Effector memory CD4-positive, alpha-beta T cell (primary cell): ENCODE measurements around the gene ATXN7L2.
A peak's percentile ranks its signal among the peaks of the same experiment; 100 is the strongest.

Experiments
- DNase-seq, 3 donors: peaks; one replicate each; pipeline ENCODE4 v3.0.0-alpha.2; 2020
- H3K27ac ChIP-seq: 2 replicates; pipeline ENCODE4 v1.7.0; 2013; ENCODE audit warnings: mild to moderate bottlenecking, low read length, moderate library complexity; ENCODE audit not compliant: insufficient read depth, poor library complexity, severe bottlenecking
- H3K27me3 ChIP-seq: replicated peaks from 2 replicates; pipeline ENCODE4 v1.7.0; 2013; ENCODE audit warnings: mild to moderate bottlenecking, low read length; ENCODE audit not compliant: insufficient read depth, control insufficient read depth, poor library complexity, severe bottlenecking
- H3K36me3 ChIP-seq: 2 replicates; pipeline ENCODE4 v1.7.0; 2013; ENCODE audit warnings: mild to moderate bottlenecking, low read length, moderate library complexity; ENCODE audit not compliant: control insufficient read depth, insufficient read depth
- H3K4me1 ChIP-seq: 2 replicates; pipeline ENCODE4 v1.7.0; 2013; ENCODE audit warnings: low read length, mild to moderate bottlenecking; ENCODE audit not compliant: control insufficient read depth, insufficient read depth, poor library complexity, severe bottlenecking
- H3K4me3 ChIP-seq: 2 replicates; pipeline ENCODE4 v1.7.0; 2013; ENCODE audit warnings: low read length, low read depth, mild to moderate bottlenecking; ENCODE audit not compliant: insufficient read depth, poor library complexity, severe bottlenecking
- H3K9me3 ChIP-seq: 2 replicates; pipeline ENCODE4 v1.7.0; 2013; ENCODE audit warnings: mild to moderate bottlenecking, low read length, moderate library complexity; ENCODE audit not compliant: control insufficient read depth

Gene ATXN7L2

DNA sequence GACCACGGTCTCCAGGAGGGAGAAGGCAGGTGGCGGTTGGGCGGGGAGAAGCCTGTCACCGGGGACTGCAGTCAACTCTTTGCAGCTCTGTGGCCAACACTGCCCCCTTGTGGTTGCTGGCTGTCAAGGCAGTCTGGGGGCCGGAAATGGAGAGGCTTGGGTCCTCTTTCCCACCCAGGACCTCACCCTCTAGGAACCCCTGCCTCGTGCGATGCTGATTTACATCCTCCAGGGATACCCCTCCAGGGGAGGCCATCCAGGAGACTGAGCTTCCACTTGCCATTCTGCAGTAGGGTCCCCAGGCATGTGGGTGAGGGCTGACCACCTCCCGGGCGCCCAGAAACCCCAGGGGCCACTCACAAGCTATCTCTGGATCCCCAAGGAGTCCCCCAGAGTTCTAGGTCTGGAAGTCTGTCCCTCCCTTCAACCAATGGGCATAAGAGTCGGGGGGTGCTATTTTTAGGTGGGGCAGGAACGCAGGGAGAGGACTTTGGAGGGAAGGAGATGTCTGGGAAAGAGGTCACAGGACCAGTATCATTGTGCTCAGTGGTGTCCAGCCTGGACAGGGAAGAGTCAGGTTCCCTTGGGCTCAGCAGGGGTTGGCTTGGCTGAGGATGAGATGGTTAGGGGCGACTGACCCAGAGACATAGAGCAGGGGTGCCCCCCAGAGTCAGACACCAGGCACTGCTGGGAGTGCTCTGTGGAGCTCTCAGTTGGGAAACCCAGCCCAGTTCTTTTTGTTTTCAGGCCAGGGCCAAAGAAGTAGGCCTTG is 48.8 kb downstream of the ATXN7L2 start:
- peaks cover 22% of the 10 kb centered on the region for H3K4me1 ChIP-seq
- peak; percentile 75 to 88 (median 84) for DNase-seq
- no peak overlapping the region for H3K27ac ChIP-seq
- no peaks in the 10 kb centered on the region for H3K36me3 ChIP-seq
- H3K4me3 ChIP-seq = peak overlapping the region; percentile 50
- no peaks in the 10 kb centered on the region for H3K27me3 ChIP-seq
- H3K9me3 ChIP-seq = no peaks in the 10 kb centered on the region

GRCh38 chr1:109534307-109534858 is 50.7 kb downstream of the ATXN7L2 start:
- Histone ChIP-seq H3K4me1 (peaks cover 22% of the 10 kb centered on the region), H3K27ac (no peak overlapping the region), H3K27me3 (no peaks in the 10 kb centered on the region), H3K36me3 (no peaks in the 10 kb centered on the region), H3K4me3 (no peak overlapping the region), H3K9me3 (no peaks in the 10 kb centered on the region)
- no peak for DNase-seq

DNA sequence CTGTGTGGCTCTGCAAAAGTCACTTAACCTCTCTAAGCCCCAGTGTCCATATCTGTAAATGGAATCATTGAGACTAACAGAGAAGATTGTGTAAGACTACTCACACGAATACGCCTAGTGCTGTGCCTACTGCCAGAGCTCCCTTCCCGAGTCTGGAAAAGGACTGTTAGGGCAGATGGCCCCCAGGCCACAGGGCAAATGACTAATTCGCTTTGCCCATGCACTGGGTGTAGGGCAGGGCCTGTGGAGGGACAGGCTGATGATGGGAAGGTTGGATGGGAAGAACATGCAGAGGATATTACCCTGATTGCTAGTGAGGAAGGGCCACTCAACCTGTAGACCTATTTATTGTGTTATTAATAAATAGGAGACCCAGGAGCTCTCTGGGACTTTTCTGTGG is 51.8 kb downstream of the ATXN7L2 start:
- DNase-seq = no peak
- Histone ChIP-seq H3K36me3 (no peaks in the 10 kb centered on the region), H3K4me3 (no peak overlapping the region), H3K9me3 (no peaks in the 10 kb centered on the region), H3K27ac (no peak overlapping the region), H3K27me3 (no peaks in the 10 kb centered on the region), H3K4me1 (peaks cover 22% of the 10 kb centered on the region)

- Histone ChIP-seq H3K27ac (no peak overlapping the region), H3K27me3 (no peaks in the 10 kb centered on the region), H3K4me1 (peaks cover 18% of the 10 kb centered on the region), H3K4me3 (no peak overlapping the region), H3K9me3 (no peaks in the 10 kb centered on the region), H3K36me3 (no peaks in the 10 kb centered on the region)
- DNase-seq = no peak
Observed at GRCh38 chr1:109535971-109536491, 52.3 kb downstream of the ATXN7L2 start.

DNA sequence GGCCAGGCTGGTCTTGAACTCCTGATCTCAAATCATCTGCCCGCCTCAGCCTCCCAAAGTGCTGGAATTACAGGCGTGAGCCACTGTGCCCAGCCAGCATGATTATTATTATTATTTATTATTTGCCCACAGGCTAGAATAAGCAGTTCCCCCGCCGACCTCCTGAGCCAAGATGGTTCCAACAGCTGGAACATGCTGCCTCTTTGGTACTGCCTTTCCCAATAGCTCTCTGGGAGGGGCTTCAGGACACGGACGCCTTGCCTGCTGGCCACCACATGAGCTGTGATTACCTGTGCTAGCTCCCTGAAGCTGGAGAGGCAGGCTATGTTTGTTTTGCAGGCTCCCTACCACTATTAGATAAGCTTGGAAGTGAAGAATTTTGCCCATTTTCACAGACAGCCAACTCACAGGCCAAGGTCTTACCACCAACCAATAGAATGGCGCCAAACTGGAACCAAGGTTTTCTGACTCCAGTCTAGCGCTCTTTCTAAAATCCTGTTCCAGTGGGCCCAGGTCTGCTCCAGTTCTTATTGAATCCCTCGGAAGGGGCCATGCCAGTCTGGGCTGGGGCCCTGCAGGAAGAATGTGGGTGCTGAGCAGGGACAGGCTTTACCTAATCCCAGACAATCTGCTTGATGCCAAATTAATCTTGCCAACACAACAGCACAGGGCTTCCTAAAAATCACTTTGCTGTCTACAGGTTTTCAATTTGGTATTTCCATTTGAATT is 53.9 kb downstream of the ATXN7L2 start:
- no peak for DNase-seq
- H3K4me3 ChIP-seq = no peak overlapping the region
- H3K9me3 ChIP-seq = no peaks in the 10 kb centered on the region
- peaks cover 2% of the 10 kb centered on the region for H3K4me1 ChIP-seq
- no peaks in the 10 kb centered on the region for H3K36me3 ChIP-seq
- no peaks in the 10 kb centered on the region for H3K27me3 ChIP-seq
- H3K27ac ChIP-seq = no peak overlapping the region

DNA sequence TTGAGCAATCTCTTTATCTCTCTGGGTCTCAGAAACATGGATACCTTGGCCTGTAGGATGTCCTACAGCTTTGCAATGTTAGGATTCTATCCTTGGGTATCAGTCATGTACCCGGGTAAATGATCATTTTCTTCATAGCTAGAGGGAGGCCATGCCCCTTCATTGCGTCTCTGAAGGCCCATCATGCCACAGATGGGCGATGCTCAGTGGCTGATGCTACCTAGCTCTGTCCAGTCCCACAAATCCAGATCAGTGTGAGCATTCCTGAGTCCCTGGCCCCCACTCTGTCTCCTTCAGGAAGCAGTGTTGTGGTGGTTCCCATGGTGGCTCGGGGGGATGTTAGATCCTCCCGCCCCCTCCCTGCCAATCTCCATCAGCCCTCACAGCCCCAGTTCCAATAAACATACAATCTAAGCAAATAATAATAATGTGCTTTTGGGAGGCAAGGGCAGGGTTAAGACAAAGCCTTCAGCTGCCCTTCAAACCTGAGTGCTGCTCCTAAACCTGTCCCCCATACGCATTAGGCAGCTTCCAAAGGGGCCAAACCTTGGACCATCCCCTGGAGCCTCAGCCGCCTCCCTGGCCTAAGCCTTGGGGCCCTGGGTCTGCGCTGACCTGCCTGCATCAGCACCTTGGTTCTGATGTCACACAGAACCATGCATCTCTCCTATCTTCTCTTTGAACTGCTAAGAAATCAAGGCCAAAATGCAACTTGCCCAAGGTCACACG is 55.3 kb downstream of the ATXN7L2 start:
- DNase-seq = no peak
- Histone ChIP-seq H3K4me1 (no peaks in the 10 kb centered on the region), H3K9me3 (no peaks in the 10 kb centered on the region), H3K4me3 (no peak overlapping the region), H3K27me3 (no peaks in the 10 kb centered on the region), H3K36me3 (no peaks in the 10 kb centered on the region), H3K27ac (no peak overlapping the region)

DNA sequence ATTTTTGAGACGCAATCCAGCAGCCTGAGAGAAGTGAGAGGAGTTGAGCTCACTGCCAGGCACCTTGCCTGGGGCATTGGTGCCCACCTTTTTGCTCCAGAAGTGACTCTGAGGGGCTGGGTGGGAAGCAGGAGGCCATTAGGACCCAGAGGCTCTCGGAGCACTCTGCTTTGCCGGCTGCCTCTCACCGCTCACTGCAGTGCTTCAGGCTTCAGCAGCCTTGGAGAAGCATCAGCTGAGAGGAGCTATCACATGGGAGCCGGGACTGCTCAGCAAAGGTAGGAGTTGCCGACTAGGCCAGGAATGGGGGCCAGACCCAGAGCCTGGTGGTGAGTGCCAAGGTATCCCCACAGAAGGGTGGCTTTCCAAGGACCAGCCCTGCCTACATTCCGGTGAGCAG is 56.0 kb downstream of the ATXN7L2 start, which contains the start of gene GPR61:
Gene GPR61 (plus strand): TSS at position 197 of the 400 bp plus-strand sequence. CDS start 3,151 bp downstream, outside the sequence.
- Histone ChIP-seq H3K4me3 (no peak within 1 kb of the TSS), H3K27ac (no peak within 1 kb of the TSS), H3K36me3 (no peaks in the 10 kb centered on the region), H3K27me3 (no peaks in the 10 kb centered on the region), H3K9me3 (no peaks in the 10 kb centered on the region), H3K4me1 (no peaks in the 10 kb centered on the region)
- no peak for DNase-seq

DNA sequence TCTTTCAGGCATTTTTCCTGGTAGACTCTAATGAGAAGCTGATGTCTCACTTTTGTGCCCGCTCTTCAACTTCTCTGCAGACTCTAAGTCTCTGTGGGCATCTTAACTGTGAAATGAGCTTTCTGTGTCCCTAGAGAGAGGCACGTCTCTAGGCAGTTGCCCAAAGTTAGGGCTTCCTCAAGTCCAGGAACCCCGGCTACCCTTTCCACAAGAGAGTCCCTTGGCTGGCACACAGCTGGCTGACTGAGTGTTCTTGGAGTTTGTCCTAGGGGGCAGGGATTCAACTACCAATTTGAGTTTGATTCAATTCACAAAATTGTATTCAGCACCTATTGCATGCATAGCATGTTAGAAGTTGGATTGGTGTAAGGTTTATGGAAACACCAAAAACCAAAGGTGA is 57.4 kb downstream of the ATXN7L2 start:
- DNase-seq = no peak
- H3K9me3 ChIP-seq = no peaks in the 10 kb centered on the region
- no peak overlapping the region for H3K27ac ChIP-seq
- peaks cover under 1% of the 10 kb centered on the region for H3K4me1 ChIP-seq
- no peaks in the 10 kb centered on the region for H3K36me3 ChIP-seq
- H3K4me3 ChIP-seq = no peak overlapping the region
- H3K27me3 ChIP-seq = no peaks in the 10 kb centered on the region
